Stomach smooth muscle (tissue), 2 donors: ENCODE measurements around the gene FBH1.
"Not testable (repeated sequence)": the region's sequence is repeated elsewhere in the genome, so short reads cannot be mapped to it uniquely, and the experiment has no call there.

ENCODE experiments used
- H3K27ac ChIP-seq: one replicate; pipeline ENCODE4 v1.7.0; 2013; ENCODE audit warnings: mild to moderate bottlenecking, low read length, inconsistent platforms
- H3K27me3 ChIP-seq, 2 donors: one replicate each; pipeline ENCODE4 v1.7.0; 2013; ENCODE audit warnings: low read length in 2 of 2; ENCODE audit not compliant: insufficient read depth in 2 of 2, control insufficient read depth in 1 of 2
- H3K36me3 ChIP-seq, 2 donors: one replicate each; pipeline ENCODE4 v1.7.0; 2013; ENCODE audit warnings: low read length in 2 of 2; ENCODE audit not compliant: control insufficient read depth in 2 of 2, insufficient read depth in 2 of 2
- H3K4me1 ChIP-seq: one replicate; pipeline ENCODE4 v1.7.0; 2013; ENCODE audit warnings: low read length; ENCODE audit not compliant: control insufficient read depth, insufficient read depth
- H3K4me3 ChIP-seq, 2 donors: one replicate each; pipeline ENCODE4 v1.7.0; 2013; ENCODE audit warnings: low read length in 2 of 2
- H3K9ac ChIP-seq, 2 donors: one replicate each; pipeline ENCODE4 v1.7.0; 2013; ENCODE audit warnings: low read length in 2 of 2, mild to moderate bottlenecking in 1 of 2
- H3K9me3 ChIP-seq, 2 donors: one replicate each; pipeline ENCODE4 v1.7.0; 2013; ENCODE audit warnings: low read length in 2 of 2; ENCODE audit not compliant: control insufficient read depth in 2 of 2
- donor health status: healthy.
- donor health status: Pancreatic carcinoma.

FBH1 gene

DNA sequence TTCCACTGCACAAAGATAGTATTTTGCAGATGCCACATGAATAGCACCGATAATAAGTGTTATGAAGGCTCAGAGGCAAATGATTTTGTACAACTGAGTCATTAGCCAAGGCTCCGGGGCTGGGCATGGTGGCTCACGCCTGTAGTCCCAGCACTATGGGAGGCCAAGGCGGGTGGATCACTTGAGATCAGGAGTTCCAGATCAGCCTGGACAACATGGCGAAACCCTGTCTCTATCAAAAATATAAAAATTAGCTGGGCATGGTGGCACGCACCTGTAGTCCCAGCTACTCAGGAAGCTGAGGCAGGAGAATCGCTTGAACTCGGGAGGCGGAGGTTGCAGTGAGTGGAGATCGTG, 56.4 kb downstream of the FBH1 start:
- not testable (repeated sequence) for H3K4me3 ChIP-seq, H3K36me3 ChIP-seq, H3K9me3 ChIP-seq, H3K27me3 ChIP-seq, H3K9ac ChIP-seq
- Histone ChIP-seq H3K27ac (peak overlapping the region; percentile 76), H3K4me1 (peaks cover 30% of the 10 kb centered on the region)

DNA sequence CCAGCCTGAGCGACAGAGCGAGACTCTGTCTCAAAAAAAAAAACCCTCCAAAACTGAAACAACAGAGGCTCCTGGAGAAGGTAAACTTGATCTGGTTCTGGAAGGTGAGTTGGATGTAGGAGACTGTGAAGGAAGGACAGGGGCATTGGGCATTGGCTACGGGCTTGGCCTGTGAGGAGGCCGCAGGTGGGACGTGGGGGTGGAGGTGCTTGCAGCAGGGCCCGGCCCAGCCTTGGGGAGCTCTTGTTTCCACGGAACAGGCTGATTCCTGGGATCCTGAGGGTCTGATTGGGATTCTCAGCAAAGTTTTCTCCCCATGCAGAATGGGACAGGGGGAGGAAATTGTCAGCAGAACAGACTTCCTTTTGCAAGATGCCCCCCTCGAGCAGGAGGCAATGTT, 56.7 kb downstream of the FBH1 start:
- peaks cover 26% of the 10 kb centered on the region for H3K4me1 ChIP-seq
- no peaks in the 10 kb centered on the region for H3K36me3 ChIP-seq
- no peak overlapping the region for H3K27ac ChIP-seq
- no peak overlapping the region for H3K4me3 ChIP-seq
- H3K9me3 ChIP-seq = no peaks in the 10 kb centered on the region
- no peak overlapping the region for H3K9ac ChIP-seq
- H3K27me3 ChIP-seq = peaks cover 0 to 5% of the 10 kb centered on the region in 2 donors

DNA sequence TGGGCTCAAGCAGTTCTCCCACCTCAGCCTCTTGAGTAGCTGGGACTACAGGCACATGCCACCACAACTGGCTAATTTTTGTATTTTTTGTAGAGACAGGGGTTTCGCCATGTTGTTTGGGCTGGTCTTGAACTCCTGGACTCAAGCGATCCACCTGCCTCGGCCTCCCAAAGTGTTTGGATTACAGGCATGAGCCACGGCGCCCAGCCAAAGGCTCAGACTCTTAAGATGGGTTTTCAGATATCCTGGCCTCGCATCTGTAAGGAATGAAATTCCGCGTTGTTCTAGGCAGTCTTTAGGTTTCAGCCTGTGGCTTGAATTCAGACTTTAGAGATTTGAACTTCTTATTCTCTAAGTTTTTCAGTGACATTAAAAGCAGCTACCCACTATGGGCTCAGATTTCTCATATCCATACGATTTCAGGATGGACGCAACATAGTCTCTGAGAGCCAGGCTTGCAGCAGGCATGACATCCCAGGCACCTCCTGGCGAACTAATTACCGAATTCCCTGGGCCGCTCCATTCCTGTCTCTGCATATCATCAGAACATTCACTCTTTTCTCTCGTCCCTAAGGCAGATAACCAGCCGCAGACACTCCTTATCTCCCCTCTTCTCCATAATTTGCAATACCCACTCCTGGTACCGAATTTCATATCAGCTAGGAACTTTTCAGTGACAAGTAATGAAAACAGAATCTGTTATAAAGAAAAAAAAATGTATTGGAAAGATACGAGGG, 57.6 kb downstream of the FBH1 start:
- Histone ChIP-seq H3K36me3 (no peaks in the 10 kb centered on the region), H3K9ac (no peak overlapping the region), H3K9me3 (no peaks in the 10 kb centered on the region), H3K4me1 (peaks cover 21% of the 10 kb centered on the region), H3K4me3 (no peak overlapping the region), H3K27me3 (peaks cover 0 to 5% of the 10 kb centered on the region in 2 donors), H3K27ac (no peak overlapping the region)

DNA sequence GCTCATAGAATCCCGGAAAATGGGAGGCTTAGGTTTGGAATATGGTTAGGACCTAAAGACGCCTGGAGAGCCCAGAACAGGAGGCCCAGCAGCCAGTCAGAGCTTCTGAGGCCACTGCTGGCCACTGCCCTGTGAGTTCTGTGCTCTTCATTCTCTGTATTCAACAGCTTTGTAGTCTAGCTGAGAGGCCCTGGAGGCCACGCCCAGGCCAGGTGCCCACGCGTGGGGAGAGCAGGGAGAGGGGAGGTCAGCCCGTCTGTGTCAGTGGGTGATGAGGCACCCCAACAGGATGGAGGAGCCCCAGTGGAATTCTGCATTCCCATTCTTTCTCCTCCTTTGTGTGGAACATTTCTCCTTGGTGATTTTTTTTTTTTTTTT, 58.2 kb downstream of the FBH1 start:
- Histone ChIP-seq H3K9me3 (no peaks in the 10 kb centered on the region), H3K27ac (no peak overlapping the region), H3K9ac (no peak overlapping the region), H3K36me3 (no peaks in the 10 kb centered on the region), H3K27me3 (peaks cover 0 to 5% of the 10 kb centered on the region in 2 donors), H3K4me1 (peaks cover 22% of the 10 kb centered on the region), H3K4me3 (no peak overlapping the region)

DNA sequence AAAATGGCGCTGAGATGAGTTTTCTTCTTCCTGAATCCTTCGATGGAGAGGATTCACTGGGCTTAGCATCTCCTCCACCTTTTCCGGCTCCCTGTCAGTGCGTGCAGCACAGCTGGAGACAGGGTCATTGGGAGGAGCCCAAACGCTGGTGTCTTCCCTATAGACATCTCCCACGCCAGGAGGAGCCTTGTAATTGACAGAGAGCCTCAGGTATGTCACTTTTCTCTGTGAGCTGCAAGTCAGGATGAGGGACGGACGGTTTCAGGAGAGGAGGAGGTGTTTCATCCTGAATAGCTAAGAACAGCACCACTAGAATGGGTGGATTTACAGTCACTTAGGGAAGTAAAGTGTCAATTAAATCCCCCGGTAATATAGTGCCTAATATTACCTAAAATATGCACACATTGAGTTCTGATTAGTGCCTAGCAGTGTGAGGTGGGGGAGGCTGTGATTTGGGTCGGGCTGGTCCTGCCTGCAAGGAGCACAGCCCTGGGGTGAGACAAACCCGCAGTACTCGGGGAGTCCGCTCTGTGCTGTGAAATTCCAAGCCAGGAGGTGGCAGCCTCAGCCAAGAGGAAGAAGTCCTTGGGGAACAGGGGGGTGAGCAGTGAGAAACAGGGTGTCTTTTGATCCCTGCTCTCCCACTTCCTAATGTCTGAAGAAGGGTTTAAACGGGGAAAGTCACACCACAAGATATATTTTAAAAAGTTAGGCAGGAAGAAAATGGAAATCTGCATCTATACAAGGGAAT, 59.1 kb downstream of the FBH1 start:
- Histone ChIP-seq H3K27me3 (peaks cover 0 to 5% of the 10 kb centered on the region in 2 donors), H3K4me1 (peaks cover 19% of the 10 kb centered on the region), H3K36me3 (no peaks in the 10 kb centered on the region), H3K9ac (no peak overlapping the region), H3K27ac (no peak overlapping the region), H3K4me3 (no peak overlapping the region), H3K9me3 (no peaks in the 10 kb centered on the region)

DNA sequence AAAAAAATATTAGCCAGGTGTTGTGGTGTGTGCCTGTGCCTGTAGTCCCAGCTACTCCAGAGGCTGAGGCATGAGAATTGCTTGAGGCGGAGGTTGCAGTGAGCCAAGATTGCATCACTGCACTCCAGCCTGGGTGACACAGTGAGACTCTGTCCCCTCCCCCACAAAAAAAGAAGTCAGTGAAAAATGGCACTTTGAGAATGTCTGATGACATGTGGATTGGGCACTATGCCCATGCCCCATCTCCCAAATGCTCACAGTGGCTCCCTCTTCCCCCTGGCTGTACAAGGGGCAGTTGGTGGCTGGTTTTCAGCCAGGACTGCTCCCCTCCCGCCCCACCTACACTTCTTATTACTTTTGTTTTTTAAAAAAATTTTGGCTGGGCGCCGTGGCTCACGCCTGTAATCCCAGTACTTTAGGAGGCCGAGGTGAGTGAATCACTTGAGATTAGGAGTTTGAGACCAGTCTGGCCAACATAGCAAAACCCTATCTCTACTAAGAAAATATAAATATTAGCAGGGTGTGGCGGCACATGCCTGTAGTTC, 61.2 kb downstream of the FBH1 start:
- Histone ChIP-seq H3K36me3 (no peaks in the 10 kb centered on the region), H3K4me3 (no peak overlapping the region), H3K9me3 (no peaks in the 10 kb centered on the region), H3K27ac (no peak overlapping the region), H3K27me3 (peaks cover 0 to 5% of the 10 kb centered on the region in 2 donors), H3K4me1 (peaks cover 5% of the 10 kb centered on the region), H3K9ac (no peak overlapping the region)

DNA sequence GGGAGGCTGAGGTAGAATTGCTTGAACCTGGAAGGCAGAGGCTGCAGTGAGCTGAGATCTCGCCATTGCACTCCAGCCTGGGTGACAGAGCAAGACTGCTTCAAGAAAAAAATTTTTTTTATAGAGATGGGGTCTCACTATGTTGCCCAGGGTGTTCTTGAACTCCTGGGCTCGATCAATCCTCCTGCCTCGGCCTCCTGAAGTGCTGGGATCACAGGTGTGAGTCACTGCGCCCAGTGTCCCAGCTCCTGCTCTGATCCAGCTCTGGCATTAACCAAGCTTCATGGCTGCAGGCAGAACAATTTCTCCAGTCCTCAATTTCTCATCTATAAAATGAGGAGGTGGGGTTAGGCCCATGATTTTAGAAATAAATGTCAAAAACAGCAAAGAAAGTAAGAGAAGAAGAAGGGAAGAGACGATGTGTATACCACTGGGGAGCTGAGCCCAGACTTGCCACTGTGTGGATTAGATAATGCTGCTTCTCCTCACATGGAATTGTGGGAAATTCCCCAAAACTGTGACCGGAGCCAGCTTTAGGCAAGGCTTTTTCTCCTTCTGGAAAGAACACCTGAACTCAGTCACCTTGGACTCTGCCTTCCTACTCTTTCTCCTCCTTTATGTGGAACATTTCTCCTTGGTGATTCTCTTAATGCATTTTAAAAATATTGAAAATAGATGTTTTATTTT, 61.8 kb downstream of the FBH1 start:
- no peak overlapping the region for H3K9ac ChIP-seq
- H3K9me3 ChIP-seq = no peaks in the 10 kb centered on the region
- no peak overlapping the region for H3K27ac ChIP-seq
- H3K4me1 ChIP-seq = peaks cover 4% of the 10 kb centered on the region
- H3K27me3 ChIP-seq = peaks cover 0 to 5% of the 10 kb centered on the region in 2 donors
- H3K4me3 ChIP-seq = no peak overlapping the region
- no peaks in the 10 kb centered on the region for H3K36me3 ChIP-seq

DNA sequence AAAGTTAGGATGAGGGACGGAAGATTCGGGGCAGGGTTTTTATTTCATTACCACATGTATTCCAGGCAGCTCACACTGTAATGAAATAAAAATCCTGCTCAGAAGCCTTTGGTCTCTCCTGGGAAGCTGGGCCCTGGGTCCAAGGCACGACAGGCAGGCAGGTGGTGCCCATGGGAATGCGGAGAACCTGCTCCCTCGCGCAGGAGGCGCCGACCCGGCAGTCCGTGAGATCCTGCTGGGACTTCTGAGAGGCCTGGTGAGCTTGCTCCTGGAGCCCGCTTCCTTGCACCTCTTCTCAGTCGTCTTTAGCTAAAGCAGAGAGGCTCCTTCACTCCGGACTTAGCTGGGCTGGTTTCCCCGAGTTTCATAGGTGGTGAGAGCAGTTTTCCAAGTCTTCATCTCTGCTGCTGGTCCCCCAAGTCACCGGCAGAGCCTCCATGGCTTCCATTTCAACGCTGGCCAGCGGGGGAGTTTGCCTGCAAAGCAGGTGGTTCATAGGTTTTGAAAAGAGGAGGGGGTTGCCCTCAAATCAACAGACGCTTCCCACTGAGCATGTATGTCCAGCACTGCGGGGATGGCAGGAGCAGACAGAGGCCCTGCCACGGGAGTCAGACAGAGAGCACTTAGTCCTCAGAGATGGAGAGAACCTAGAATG, 62.8 kb downstream of the FBH1 start:
- no peak overlapping the region for H3K27ac ChIP-seq
- no peaks in the 10 kb centered on the region for H3K36me3 ChIP-seq
- H3K27me3 ChIP-seq = peaks cover 0 to 5% of the 10 kb centered on the region in 2 donors
- H3K4me1 ChIP-seq = peaks cover 4% of the 10 kb centered on the region
- H3K9ac ChIP-seq = no peak overlapping the region
- H3K4me3 ChIP-seq = no peak overlapping the region
- no peaks in the 10 kb centered on the region for H3K9me3 ChIP-seq

DNA sequence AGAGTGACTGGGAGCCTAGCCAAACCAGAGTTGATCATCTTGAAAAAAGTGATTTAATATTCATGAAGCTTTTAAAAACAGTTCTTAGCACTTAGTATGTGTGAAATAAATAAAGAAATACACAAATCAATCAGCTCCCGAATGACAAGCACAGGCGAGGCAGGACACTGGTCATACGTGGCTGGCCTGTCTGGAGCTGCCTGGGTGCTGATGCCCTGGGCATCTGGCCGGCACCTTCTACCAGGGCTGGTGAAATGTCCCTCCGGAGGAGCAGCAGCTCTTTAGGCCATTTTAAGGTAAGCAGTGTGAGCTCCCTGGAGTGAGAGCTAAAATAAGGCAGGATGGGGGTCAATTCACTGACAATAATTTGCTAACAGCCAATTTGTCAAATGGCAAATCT, 63.6 kb downstream of the FBH1 start:
- Histone ChIP-seq H3K27ac (no peak overlapping the region), H3K27me3 (peaks cover 0 to 5% of the 10 kb centered on the region in 2 donors), H3K4me3 (no peak overlapping the region), H3K9me3 (no peaks in the 10 kb centered on the region), H3K36me3 (no peaks in the 10 kb centered on the region), H3K9ac (no peak overlapping the region), H3K4me1 (peaks cover 4% of the 10 kb centered on the region)

DNA sequence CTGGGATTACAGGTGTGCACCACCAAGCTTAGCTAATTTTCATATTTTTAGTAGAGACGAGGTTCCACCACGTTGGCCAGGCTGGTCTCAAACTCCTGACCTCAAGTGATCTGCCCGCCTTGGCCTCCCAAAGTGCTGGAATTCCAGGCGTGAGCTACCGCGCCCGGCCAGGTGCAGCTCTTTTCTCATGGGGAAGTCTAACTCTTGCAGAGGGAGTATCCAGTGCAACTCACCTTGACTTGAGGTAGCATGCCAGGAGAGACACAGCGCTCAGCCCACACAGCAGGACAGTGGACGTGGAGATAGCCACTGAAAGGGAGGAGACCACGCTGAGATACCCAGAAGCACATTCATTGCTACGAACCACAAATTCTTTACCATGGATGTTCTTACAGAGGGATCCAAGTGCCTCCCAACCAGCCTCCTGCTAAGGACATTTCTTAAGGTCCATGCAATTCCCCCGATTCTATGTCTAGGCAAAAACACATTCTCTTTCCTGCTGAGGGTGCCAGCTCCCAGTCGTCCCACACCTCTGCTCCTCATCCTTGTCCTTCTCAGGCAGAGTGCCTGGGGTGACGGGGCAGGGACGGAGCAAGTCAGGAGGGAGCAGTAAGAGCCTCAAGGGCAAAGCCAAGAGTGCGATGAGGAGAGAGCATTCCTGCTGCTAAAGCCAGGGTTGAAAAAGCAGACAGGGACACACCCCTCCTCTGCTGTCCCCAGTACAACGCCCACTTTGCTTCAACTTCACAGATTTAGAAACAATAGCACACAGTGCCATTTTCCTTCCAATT, 66.3 kb downstream of the FBH1 start:
- Histone ChIP-seq H3K4me1 (peaks cover 2% of the 10 kb centered on the region), H3K27me3 (no peaks in the 10 kb centered on the region), H3K9ac (no peak overlapping the region), H3K36me3 (no peaks in the 10 kb centered on the region), H3K9me3 (no peaks in the 10 kb centered on the region), H3K27ac (no peak overlapping the region), H3K4me3 (no peak overlapping the region)
